Daoy (cell line): ENCODE data around the gene UBQLN3. TPM values are rescaled to one million over a fixed set of nuclear protein-coding genes. Genes with fewer than 3 reads are reported as not detected.

Source experiments
- DNase-seq: peaks from one replicate; pipeline ENCODE4 v3.0.0-alpha.2; 2015; ENCODE audit warnings: low read depth
- total RNA-seq: library from RNA; depleted of rRNA; stranded (reverse); fragments of >200 nt; shearing (Covaris generic); gene quantifications from 2 replicates; pipeline ENCODE4 v1.2.3, GENCODE V29; 2014; rRNA removed

Gene UBQLN3
- total RNA-seq, 1 experiment from 2014 or later: not detected

GRCh38 chr11:5505363-5506048, 4.3 kb downstream of the UBQLN3 start:
- no peak for DNase-seq

GRCh38 chr11:5504403-5504921, 5.3 kb downstream of the UBQLN3 start:
- DNase-seq: no peak

DNA sequence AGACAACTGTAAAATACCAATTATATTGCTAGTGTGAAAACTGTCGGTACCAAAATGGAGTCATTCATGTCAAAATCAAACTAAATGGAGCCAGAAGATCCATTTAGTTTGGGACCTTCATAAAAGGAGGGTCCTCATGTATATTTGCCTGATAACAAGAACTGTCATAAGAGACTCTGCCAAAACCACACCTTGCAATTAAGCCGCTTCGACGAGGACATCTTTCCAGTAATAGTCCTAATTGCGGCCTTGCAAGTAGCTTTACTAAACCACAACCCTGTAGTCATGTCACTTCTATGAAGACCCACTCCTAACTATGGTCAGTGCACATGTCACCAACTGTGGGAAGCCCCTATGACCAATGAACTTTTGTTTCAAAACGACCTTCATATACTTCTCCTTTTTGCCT, 9.4 kb downstream of the UBQLN3 start:
- DNase-seq: no peak

- no peak for DNase-seq
These were observed 10.1 kb downstream of the UBQLN3 start for GRCh38 chr11:5499671-5500070.

- no peak for DNase-seq
These were observed 20.0 kb downstream of the UBQLN3 start for GRCh38 chr11:5489576-5490357.

GRCh38 chr11:5488798-5489399, 20.9 kb downstream of the UBQLN3 start:
- no peak for DNase-seq

GRCh38 chr11:5488385-5488784, 21.4 kb downstream of the UBQLN3 start, which contains the start of gene OR52D1:
Gene OR52D1, plus strand, starts transcription at chr11:5488685. Its CDS starts 22 bp downstream, at chr11:5488707.
- no peak for DNase-seq

DNA sequence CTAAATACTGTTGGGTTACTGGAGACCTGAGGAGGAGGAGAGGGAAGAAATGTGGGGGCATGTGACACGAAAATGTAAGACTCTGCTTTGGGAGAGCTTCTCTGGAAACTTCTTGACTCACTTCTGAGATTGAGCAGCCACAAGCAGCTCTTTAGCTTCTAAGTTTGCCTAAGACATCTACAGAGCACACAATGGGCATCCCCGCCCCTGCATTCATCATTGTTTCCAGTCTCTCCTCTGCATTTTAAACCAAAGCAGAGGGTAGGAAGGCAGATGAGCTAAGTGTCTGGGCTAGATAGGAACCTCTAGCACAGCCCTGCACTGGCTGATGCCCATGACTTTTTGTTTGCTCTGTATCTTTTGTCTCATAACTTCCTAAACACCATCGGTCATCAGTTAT, 23.3 kb downstream of the UBQLN3 start:
- no peak for DNase-seq

DNA sequence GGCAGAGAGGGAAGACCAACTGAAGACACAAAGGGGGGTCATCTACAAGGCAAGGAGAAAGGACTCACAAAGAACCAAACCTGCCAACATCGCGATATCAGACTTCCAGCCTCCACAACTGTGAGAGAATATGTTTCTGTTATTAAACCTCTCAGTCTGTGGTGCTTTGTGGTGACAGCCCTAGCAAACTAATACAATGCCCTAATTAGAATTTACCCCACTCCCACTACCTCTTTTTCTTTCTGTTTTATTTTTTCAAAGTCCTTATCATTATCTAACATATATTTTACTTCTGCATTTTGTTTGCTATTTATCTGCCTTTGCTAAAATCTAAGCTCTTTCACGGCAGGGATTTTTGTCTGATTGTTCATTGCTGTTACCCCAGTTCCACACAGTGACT, 23.8 kb downstream of the UBQLN3 start:
- DNase-seq: no peak

- DNase-seq: peak; percentile 20
These were observed 33.5 kb downstream of the UBQLN3 start for GRCh38 chr11:5476186-5476819.

DNA sequence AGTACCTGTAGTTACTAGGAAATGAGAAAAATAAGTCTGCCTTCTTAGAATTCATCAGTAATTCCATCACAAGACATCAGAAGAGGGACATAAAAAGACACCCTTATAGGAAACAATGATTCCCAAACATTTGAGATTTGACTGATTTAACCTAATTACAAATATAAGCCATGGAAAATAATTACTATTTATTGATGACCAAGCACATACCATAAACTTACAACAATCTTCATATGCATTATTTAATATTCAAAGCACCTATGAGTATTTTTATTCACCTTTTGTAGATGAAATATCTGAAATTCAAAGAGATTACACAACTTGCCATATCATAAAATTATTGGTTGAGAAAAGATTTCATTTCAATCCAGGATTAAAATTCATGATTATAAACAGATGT, 35.8 kb downstream of the UBQLN3 start:
- DNase-seq: no peak

DNA sequence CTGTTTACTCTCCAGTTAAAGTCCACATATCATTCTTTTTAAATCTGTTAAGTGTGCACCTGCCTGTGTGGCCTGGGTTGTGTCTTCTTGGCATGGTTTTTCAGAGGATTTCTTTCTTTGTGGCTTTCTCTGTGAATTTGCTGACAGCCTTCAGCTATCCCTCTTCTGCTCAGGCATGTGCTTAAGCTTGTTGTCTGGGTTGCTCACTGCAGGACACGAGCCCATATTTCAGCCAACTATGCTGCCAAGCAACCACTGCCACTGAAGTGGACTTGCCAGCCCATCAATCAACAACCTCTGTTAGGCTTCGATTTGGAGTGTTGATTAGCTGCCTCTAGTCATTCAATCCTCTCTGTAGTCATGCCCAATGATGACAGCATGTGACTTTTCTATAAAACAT, 42.2 kb downstream of the UBQLN3 start:
- no peak for DNase-seq

DNA sequence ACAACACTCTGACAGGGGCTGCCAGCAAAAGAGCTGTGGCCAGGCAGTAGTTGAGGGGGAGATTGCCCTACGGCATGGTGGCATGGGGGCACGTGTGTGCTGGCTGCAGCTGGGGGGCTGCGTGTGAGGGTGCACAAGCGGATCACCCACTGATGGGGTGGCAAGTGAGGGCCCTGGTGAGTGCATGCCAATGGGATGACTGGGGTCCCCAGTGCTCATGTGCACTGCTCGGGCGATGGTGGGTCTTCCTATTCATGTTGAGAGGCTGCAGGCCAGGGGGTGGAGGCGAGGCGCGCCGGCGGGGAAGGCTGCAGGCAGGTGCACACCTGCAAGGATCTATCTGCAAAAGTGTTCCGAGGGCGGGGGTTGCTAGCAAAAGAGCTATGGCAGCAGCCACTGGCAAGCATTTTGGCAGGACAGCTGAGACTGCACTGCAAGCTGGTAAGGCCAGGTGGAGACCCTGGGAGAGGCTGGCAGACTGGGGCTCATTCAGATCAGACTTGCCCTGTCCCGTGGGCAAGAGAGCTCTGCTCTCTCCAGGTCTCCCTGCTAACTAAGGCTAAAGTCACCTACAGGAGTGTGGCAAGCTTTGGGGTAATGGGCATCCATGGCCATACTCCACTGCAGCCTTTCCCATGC, 48.7 kb downstream of the UBQLN3 start:
- no peak for DNase-seq

Other genes starting within 250 kb of the UBQLN3 start
- gene HBE1, start 240.0 kb downstream of the UBQLN3 start, total RNA-seq: 0.42 and 1.4 TPM in 2 replicates
- not detected in 2 replicates for gene OR51B4, start 208.0 kb downstream of the UBQLN3 start, total RNA-seq
- gene OR51B2, start 185.7 kb downstream of the UBQLN3 start, total RNA-seq: not detected in 2 replicates
- gene OR51B5, start 166.4 kb downstream of the UBQLN3 start, total RNA-seq: 0.11 TPM in 1 of 2 replicates, not detected in the other
- not detected in 2 replicates for gene OR51B6, start 158.4 kb downstream of the UBQLN3 start, total RNA-seq
- gene OR51M1, start 126.1 kb downstream of the UBQLN3 start, total RNA-seq: not detected in 2 replicates
- gene OR51Q1, start 87.8 kb downstream of the UBQLN3 start, total RNA-seq: not detected in 2 replicates
- not detected in 2 replicates for gene OR51I1, start 68.4 kb downstream of the UBQLN3 start, total RNA-seq
- gene OR51I2, start 60.6 kb downstream of the UBQLN3 start, total RNA-seq: not detected in 2 replicates
- gene OR52D1, start 21.3 kb downstream of the UBQLN3 start, total RNA-seq: not detected in 2 replicates
- not detected in 2 replicates for gene UBQLNL, start 6.7 kb upstream of the UBQLN3 start, total RNA-seq
- gene OR52H1, start 38.6 kb upstream of the UBQLN3 start, total RNA-seq: not detected in 2 replicates
- gene OR52B6, start 70.9 kb upstream of the UBQLN3 start, total RNA-seq: not detected in 2 replicates
- 2.6 and 3.6 TPM in 2 replicates for gene TRIM6, start 86.7 kb upstream of the UBQLN3 start, total RNA-seq
- 0.63 and 2.7 TPM in 2 replicates for gene TRIM34, start 115.0 kb upstream of the UBQLN3 start, total RNA-seq
- gene TRIM5, start 175.1 kb upstream of the UBQLN3 start, total RNA-seq: 11.5 and 15.2 TPM in 2 replicates
- 1.2 and 1.5 TPM in 2 replicates for gene TRIM22, start 179.8 kb upstream of the UBQLN3 start, total RNA-seq
- not detected in 2 replicates for gene OR56B1, start 226.5 kb upstream of the UBQLN3 start, total RNA-seq
- not detected in 2 replicates for gene OR52N4, start 244.3 kb upstream of the UBQLN3 start, total RNA-seq